Anterior cingulate cortex (tissue), 58 donors: ENCODE data around the gene OTUD3.
A peak's percentile ranks its signal among the peaks of the same experiment; 100 is the strongest.
"Not testable (repeated sequence)": the region's sequence is repeated elsewhere in the genome, so short reads cannot be mapped to it uniquely, and the experiment has no call there.

ENCODE experiments used
- DNase-seq, 58 donors: peaks; one replicate each; lab custom pipeline; 2025; lab: John Stamatoyannopoulos, UW

Gene OTUD3, protein sequence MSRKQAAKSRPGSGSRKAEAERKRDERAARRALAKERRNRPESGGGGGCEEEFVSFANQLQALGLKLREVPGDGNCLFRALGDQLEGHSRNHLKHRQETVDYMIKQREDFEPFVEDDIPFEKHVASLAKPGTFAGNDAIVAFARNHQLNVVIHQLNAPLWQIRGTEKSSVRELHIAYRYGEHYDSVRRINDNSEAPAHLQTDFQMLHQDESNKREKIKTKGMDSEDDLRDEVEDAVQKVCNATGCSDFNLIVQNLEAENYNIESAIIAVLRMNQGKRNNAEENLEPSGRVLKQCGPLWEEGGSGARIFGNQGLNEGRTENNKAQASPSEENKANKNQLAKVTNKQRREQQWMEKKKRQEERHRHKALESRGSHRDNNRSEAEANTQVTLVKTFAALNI

GRCh38 chr1:19882111-19883071 lies at the start of gene OTUD3:
Gene OTUD3 (plus strand): TSS chr1:19882395. CDS start chr1:19882514, 119 bp downstream.
- peak; percentile 68 to 97 (median 92) for DNase-seq

GRCh38 chr1:19835578-19835977 lies 46.6 kb upstream of the OTUD3 start:
- DNase-seq: no peak

DNA sequence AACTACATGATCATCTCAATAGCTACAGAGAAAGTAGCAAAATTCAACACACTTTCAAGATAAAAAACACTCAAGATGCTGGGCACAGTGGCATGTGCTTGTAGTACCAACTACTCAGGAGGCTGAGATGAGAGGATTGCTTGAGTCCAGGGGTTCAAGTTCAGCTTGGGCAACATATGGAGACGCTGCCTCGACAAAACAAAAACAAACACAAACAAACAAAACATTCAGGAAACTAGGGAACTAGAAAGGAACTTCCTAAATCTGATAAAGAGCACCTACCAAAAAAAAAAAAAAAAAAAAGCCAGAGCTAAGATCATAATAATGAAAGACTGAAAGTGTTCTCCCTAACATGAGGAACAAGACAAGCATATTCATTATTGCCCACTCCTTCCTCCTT lies 44.3 kb upstream of the OTUD3 start:
- DNase-seq: no peak

DNA sequence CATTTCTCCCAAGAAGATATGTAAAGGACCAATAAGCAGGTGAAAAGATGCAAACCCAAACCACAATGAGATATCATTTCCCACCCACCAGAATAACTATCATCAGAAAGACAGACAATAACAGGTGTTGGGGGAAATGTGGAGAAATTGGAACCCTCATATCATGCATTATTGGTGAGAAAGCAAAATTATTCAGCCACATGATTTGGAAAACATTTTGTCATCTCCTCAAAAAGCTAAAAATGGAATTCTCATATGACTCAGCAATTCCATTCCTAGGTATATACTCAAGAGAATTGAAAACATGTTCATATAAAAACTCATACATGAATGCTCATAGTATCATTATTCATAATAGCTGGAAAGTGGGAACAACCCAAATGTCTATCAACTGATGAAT lies 42.0 kb upstream of the OTUD3 start:
- no peak for DNase-seq

DNA sequence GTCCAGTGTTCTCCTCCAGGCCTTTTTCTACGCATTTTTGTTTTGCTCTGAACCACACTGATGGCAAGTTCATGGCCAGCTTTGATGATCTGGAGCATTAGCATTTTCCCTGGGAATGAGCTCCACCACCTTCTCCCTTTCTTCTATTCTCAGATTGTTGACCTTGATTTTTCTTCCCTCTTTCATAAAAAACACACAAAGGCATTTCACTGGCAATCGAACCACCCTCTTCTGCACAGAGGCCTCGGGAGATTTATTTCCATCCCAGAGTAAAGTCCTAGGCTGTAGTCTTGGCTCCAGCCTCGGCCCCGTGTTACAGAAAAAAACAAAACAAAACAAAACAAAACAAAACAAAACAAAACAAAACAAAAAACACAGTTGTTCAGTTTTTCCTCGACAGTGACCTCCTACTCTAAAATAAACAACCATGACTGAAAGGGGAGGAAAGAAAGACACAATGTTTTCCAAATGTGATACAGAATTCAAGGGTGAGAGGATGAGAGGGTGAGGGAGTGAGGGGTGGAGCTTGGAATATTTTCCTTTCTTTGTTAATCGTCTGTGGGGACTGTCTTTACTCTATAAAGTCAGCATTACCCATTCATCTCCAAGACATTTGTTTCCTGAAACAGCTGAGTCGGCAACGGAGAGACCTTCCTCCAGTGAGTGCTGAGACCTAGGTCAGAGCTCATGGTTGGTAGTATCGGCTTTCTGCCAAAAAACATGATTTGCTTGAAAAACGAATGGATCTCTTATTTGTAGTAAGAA lies 37.3 kb upstream of the OTUD3 start:
- DNase-seq: no peak

- DNase-seq: no peak
Observed at GRCh38 chr1:19845555-19845954, 36.6 kb upstream of the OTUD3 start.

DNA sequence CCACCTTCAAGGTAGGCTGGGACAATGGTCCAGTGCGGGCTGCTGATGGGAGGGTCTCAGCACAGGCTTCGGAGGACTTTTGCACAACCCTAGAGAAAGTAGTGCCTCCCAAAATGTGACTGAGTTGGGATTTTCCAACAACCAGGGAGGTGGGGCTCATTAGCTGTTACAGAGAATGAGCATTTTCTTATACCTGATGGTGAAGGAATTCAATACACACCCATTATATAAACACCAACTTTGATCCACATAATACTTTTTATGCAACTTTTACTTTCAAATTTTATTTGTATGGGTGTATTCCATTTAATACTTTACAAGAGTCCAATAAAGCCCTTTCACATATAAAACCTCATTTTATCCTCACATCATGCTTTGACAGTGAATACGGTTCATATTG lies 35.9 kb upstream of the OTUD3 start:
- no peak for DNase-seq

DNA sequence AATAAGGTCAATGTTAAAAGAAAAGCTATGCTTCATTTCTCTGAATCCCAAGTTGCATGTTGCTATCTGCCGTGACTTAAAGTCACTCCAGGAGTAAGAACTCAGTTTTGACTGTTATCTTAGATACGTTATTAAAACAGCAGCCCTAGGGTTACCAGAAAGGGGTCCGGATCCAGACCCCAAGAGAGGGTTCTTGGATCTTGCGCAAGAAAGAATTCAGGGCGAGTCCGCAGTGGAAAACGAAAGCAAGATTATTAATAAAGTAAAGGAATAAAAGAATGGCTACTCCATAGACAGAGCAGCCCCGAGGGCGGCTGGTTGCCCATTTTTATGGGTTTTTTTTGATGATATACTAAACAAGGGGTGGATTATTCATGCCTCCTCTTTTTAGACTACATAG lies 34.9 kb upstream of the OTUD3 start:
- DNase-seq: not testable (repeated sequence)

- not testable (repeated sequence) for DNase-seq
Observed at GRCh38 chr1:19849307-19849706, 32.9 kb upstream of the OTUD3 start.

- no peak for DNase-seq
Observed at GRCh38 chr1:19850214-19850613, 32.0 kb upstream of the OTUD3 start.

GRCh38 chr1:19852036-19852435 lies 30.2 kb upstream of the OTUD3 start:
- no peak for DNase-seq

GRCh38 chr1:19854866-19855265 lies 27.3 kb upstream of the OTUD3 start:
- DNase-seq: no peak

GRCh38 chr1:19858893-19859292 lies 23.3 kb upstream of the OTUD3 start:
- DNase-seq: no peak

DNA sequence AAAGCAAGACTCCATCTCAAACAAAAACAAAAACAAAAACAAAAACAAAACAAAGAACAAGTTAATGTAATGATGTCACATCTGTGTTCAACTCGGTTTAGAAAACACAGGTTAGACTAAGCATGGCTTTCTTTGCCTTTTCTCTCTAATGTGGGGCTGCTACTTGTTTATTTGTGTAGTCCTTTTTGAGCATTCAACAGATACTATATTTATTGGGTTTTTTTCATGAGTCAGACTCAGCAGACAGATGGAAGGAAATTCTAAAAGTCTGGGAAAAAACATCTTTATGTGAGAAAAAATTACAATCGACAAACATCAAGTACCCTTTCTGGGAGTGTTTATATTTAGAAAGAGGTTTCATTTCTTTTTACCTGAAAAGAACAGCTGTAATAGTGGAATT lies 22.3 kb upstream of the OTUD3 start:
- no peak for DNase-seq

DNA sequence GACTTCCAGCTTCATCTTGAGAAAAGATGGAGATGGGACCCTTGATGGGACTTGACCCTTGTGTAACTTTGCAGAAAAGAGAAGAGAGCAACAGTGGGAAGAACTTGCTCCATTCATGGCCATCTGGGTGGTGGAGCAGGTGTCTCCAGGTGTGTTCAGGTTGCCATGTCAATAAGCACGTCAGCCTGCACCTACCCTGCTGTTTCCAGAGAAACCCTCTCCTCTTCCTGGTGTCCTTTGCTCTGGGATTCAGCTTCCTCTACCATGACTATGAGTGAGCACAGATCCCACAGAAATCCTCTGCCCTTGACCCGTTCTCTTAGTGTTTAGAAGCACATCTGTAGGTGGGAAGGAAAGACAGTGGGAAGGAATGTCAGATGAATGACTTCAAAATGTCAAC lies 21.8 kb upstream of the OTUD3 start:
- no peak for DNase-seq

GRCh38 chr1:19861034-19861433 lies 21.2 kb upstream of the OTUD3 start:
- no peak for DNase-seq

DNA sequence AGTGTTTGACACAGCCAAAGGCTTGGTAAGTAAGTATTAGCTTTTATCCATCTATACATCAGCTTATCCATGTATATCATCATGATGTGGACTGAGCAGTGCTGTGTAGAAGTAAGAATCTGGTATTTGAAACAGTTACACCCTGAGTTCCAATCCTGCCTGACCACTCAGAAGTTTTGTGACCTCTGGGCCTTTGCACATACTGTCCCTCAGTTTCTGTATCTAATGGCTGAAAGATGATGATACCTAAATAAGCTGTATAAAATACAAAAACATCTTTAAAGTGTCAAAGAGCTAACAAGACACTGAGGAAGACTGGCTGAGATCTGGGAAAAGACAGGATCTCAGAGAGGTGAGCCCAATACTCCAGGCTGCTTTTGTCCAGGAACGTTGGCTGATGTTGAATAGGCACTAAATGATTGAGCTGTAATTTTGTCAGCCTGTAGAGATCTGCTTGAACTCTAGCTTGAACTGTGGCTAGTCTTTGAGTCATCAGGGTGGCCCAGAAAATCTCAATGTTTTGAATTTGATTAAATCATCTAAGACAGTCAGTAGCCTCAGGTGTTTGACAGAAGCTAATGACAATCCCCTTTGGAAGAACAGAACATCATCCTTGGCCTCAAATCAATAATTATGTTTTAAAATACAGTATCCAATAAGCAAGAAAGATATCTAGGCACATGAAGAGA lies 20.2 kb upstream of the OTUD3 start:
- DNase-seq: no peak

DNA sequence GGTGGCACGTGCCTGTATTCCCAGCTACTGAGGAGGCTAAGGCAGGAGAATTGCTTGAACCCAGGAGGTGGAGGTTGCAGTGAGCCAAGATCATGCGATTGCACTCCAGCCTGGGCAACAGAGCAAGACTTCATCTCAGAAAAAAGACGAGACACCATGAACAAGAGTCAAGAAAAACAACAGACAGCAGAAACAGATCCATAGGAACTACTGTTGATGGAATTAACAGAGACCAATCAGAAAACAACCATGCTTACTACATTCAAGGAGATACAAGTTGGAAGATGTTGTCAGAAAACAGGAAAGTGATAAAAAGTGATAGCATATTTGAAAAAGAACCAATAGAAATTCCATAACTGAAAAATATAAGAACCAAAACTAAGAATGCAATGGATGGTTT lies 19.3 kb upstream of the OTUD3 start:
- no peak for DNase-seq

- no peak for DNase-seq
Observed at GRCh38 chr1:19864570-19865160, 17.5 kb upstream of the OTUD3 start.

DNA sequence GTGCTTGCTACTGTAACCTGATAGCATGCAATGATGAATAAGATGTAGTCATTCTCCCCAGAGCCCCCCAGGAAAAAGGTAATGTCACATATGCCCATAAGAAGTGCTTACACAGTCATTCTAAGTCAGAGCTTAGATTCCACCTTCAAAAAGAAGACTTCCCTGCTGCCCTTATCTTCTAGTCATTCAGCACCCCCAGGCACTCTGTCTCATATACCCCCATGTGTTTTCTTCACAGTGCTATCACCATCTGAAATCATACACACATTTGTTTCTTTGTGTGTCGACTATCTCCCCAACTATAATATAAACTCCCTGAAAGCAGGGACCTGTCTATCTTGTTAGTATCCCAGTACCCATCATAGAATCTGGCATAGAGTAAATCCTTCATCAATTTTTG lies 16.2 kb upstream of the OTUD3 start:
- no peak for DNase-seq
